Measurements from ENCODE around the gene KIAA1671.

- TF ChIP-seq, protein P1, sequence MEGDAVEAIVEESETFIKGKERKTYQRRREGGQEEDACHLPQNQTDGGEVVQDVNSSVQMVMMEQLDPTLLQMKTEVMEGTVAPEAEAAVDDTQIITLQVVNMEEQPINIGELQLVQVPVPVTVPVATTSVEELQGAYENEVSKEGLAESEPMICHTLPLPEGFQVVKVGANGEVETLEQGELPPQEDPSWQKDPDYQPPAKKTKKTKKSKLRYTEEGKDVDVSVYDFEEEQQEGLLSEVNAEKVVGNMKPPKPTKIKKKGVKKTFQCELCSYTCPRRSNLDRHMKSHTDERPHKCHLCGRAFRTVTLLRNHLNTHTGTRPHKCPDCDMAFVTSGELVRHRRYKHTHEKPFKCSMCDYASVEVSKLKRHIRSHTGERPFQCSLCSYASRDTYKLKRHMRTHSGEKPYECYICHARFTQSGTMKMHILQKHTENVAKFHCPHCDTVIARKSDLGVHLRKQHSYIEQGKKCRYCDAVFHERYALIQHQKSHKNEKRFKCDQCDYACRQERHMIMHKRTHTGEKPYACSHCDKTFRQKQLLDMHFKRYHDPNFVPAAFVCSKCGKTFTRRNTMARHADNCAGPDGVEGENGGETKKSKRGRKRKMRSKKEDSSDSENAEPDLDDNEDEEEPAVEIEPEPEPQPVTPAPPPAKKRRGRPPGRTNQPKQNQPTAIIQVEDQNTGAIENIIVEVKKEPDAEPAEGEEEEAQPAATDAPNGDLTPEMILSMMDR (optimal IDR thresholded peaks at IDR 0.05 in 1 of 3, IDR thresholded peaks at IDR 0.05 in 1 of 3, conservative IDR thresholded peaks at IDR 0.05 in 1 of 3; ENCODE audit: extremely low read depth in 1 of 3, insufficient read depth in 2 of 3, low read length in 3 of 3): no peak
- no peak for TF ChIP-seq EZH2 (IDR thresholded peaks at IDR 0.05; ENCODE audit: low read length)
Measured at GRCh38 chr22:25069758-25070481, 117.4 kb downstream of the KIAA1671 start.

All from keratinocyte (primary cell).